Activated T-helper 17 cell treated with anti-CD3 and anti-CD28 coated beads, Interleukin-2, amount 50 U/mL, for 72 hours (primary cell): Measurements from ENCODE around the gene GRP. TPM values are rescaled to one million over a fixed set of nuclear protein-coding genes. Genes with fewer than 3 reads are reported as not detected.

Experiments used
- ATAC-seq: fragments of 150-1000 bp; cut with Tn5 transposase; replicated peaks from 2 replicates; pipeline ENCODE4 v1.10.0; 2021; ENCODE audit warnings: mild to moderate bottlenecking, moderate library complexity
- H3K27ac Mint-ChIP-seq: one replicate; pipeline ENCODE4 v1.8.0; 2022; ENCODE audit warnings: mixed read lengths
- H3K27me3 Mint-ChIP-seq: one replicate; pipeline ENCODE4 v1.8.0; 2022; ENCODE audit warnings: mixed read lengths
- H3K36me3 Mint-ChIP-seq: one replicate; pipeline ENCODE4 v1.8.0; 2022; ENCODE audit warnings: low read depth, mild to moderate bottlenecking, mixed read lengths
- H3K4me1 Mint-ChIP-seq: one replicate; pipeline ENCODE4 v1.8.0; 2022; ENCODE audit warnings: mixed read lengths
- H3K4me3 Mint-ChIP-seq: one replicate; pipeline ENCODE4 v1.8.0; 2022; ENCODE audit warnings: mild to moderate bottlenecking, mixed read lengths
- H3K9me3 Mint-ChIP-seq: one replicate; pipeline ENCODE4 v1.8.0; 2022; ENCODE audit warnings: mixed read lengths
- total RNA-seq, 2 donors: library from RNA; stranded (reverse); gene quantifications; one replicate each; pipeline ENCODE4 v1.2.3, GENCODE V29; 2022

GRP gene
- total RNA-seq, 2 donors from 2014 or later: not detected

DNA sequence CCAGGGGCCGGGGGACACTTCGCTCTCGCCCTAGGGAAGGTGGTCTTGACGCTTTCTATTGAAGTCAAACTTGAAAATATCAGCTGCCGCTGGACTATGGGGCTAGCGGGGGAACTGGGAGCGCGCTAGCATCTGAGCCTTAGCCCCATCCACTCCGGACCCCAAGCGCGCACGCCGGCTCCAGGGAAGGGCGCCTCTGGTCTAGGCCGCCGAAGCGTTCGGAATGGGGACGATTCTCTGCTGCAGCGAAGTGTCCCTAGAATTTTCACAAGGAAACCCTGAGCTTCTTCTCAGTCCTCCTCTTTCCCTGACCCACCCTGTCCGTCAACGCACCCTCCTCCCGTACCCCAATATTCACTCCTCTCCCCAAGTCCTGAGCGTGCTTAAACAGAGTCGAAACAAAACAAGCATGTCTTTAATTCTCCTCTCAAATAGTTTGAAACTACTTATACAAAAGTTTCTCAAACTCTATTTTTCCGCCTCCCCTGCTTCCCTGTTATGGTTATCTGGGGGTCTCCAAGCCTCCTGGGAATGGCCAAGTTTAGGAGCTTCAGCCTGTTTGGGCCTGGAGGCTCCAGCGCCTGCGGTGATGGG is 48.3 kb downstream of the GRP start:
- Mint-ChIP-seq H3K27me3 (peaks cover 59% of the 10 kb centered on the region), H3K4me3 (peak overlapping the region; percentile 29), H3K27ac (no peak overlapping the region), H3K9me3 (no peaks in the 10 kb centered on the region), H3K4me1 (peaks cover 14% of the 10 kb centered on the region), H3K36me3 (peaks cover 5% of the 10 kb centered on the region)
- ATAC-seq: no peak

DNA sequence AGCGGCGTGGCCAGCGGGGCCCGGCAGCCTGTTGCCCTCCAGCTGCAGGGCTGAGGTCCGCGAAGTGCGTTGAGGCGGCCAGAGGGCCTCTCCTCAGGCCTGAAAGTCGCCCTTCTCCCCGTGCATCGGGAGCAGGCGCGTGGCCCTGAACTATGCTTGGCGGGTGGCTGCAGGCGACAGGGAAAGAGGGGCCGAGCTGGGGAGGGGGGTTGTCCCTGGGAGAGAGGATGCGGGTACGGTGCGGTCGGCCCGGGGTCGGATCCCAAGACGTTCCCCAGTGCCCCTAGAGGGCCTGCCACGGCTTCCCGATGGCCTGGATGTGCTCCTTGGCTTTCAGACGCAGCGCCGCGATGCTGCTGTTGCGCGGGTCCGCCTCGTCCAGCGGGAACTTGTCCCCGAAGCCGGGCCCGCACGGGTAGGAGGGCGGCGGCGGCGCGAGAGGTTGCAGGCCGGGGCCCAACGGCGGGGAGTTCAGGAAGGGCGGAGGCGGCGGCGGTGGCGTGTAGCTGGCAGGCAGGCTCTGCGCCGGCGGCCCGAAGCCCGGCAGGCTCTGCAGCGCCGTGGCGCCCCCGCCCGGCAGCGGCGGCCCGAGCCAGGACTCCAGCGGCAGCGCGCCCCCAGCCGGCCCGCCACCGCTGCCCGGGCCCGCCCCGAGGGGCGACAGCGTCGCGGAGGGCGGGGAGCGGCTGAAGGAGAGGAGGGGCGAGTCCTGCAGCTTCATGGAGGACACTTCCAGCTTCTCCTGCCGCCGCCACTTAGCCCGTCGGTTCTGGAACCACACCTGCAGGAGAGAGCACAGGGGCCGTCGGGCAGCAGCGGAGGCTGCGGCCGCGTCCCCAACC is 49.0 kb downstream of the GRP start:
- H3K9me3 Mint-ChIP-seq: no peaks in the 10 kb centered on the region
- peak; percentile 74 for ATAC-seq
- H3K27me3 Mint-ChIP-seq: peaks cover 57% of the 10 kb centered on the region
- no peak overlapping the region for H3K27ac Mint-ChIP-seq
- peaks cover 5% of the 10 kb centered on the region for H3K36me3 Mint-ChIP-seq
- peak overlapping the region; percentile 64 for H3K4me3 Mint-ChIP-seq
- peaks cover 11% of the 10 kb centered on the region for H3K4me1 Mint-ChIP-seq

DNA sequence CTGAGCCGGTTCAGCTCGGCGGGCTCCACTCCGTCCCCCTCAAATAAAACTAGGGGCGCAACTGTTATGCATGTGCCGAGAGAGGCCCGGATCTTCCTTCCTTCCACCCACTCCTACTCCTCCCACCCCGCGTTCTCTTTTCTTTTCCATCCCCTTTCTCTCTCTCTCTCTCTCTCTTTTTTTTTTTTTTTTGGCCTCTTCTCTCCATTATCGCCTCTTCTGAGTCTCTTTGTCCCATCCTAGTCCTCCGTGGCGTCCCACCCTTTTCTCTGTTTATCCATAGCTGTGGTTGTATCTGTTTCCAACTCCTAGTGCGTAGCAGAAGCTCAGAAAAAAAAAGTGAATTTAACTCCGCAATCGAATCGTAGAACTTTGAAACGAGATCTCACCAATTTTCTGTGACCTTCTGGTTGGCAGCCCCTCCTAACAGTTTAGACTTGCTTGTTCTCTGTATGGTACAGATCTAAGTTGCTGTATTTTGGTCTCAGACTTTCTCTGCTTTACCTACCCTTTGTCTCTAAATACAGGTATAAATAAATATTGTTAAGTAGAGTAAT is 49.7 kb downstream of the GRP start:
- peaks cover 11% of the 10 kb centered on the region for H3K4me1 Mint-ChIP-seq
- peaks cover 8% of the 10 kb centered on the region for H3K36me3 Mint-ChIP-seq
- peak overlapping the region; percentile 64 for H3K4me3 Mint-ChIP-seq
- no peaks in the 10 kb centered on the region for H3K9me3 Mint-ChIP-seq
- H3K27me3 Mint-ChIP-seq: peaks cover 61% of the 10 kb centered on the region
- no peak for ATAC-seq
- no peak overlapping the region for H3K27ac Mint-ChIP-seq

DNA sequence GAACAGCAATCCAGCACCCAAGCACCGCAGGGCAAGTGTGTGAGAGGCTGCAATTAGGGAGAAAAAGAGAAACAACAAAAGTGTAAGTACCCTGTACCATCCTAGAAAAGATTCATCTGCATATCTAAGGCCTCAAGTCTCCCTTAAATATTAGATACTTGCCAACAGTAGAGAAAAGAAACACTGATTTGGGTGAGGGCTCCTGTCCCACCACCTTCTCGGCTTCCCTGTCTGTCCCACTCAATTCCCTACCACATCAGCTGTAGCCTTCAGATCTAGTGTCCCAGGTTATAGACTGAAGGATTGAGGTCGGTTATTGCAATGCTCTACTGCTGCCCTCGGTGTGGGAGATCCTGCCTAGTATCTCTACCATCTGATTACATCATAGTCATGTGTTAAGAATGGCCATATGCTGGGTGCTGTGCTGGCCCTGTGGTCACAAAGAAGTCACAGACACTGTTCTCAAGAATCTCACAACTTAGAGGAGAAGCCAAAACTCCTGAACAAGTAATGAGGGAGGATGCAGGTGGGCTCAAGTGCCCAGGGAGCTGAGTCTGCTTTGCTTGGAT is 50.8 kb downstream of the GRP start:
- Mint-ChIP-seq H3K4me1 (peaks cover 11% of the 10 kb centered on the region), H3K4me3 (no peak overlapping the region), H3K27ac (no peak overlapping the region), H3K36me3 (peaks cover 10% of the 10 kb centered on the region), H3K9me3 (no peaks in the 10 kb centered on the region), H3K27me3 (peaks cover 70% of the 10 kb centered on the region)
- no peak for ATAC-seq

DNA sequence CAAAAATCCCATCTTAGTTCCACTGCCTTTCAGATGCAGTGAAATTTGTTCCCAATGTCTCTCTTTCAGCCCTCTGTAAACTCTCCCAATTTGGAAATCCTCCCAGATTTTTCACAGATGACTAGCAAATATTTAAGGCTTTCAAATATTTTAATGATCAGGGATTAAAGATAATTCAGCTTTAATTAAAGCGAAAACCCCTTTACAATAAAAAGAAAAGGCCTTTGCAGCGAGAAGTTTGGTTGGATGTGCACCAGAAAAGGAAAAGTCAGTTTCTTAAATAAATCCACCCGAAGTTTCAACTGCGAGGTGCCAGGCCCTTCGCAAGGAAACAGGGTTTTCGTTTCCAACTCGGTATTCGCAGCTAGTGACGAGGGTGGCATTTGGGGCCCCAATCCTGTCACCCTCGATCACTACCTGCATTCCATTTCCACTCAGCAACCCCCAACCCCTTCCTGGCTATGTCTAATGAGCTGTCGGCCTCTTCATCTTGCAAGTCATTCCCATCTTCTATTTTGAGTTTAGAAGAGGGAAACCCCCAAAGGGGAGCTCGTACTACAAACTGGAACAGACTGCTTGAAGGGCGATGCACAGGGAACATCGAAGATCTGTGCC is 51.8 kb downstream of the GRP start:
- no peak overlapping the region for H3K27ac Mint-ChIP-seq
- peaks cover 10% of the 10 kb centered on the region for H3K36me3 Mint-ChIP-seq
- H3K4me3 Mint-ChIP-seq: peak overlapping the region; percentile 23
- peaks cover 11% of the 10 kb centered on the region for H3K4me1 Mint-ChIP-seq
- ATAC-seq: no peak
- peaks cover 70% of the 10 kb centered on the region for H3K27me3 Mint-ChIP-seq
- H3K9me3 Mint-ChIP-seq: no peaks in the 10 kb centered on the region

DNA sequence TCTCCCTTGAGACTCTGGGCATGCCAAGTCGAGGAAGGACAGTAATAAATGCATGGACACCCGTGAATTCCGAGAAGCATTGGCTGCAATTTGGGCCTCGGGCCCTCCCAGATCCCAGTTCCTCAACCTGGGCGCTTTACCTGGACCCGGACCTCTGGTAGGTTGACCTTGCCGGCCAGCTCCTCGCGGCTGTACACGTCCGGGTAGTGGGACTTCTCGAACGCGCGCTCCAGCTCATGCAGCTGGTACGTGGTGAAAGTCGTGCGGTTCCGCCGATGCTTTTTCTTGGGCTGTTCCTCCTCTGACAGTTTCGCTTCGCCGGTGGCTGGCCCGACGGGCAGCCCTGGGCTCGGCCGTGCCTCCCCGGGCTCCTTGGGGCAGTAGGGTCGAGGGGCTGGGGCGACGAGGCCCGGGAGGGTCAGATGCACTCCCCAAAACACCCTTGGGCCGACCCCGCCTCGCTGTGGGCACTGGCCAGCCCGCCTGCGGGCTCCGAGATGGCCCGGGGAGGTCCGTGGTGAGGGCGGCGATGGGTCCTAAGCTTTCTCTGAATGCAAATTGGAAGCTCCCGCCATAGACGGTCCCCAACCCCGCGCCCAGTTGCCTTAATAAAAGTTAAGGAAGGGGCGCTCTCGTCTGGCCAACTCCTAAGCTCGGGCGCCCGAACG is 52.4 kb downstream of the GRP start:
- peaks cover 72% of the 10 kb centered on the region for H3K27me3 Mint-ChIP-seq
- no peaks in the 10 kb centered on the region for H3K9me3 Mint-ChIP-seq
- peaks cover 10% of the 10 kb centered on the region for H3K36me3 Mint-ChIP-seq
- H3K4me1 Mint-ChIP-seq: peaks cover 11% of the 10 kb centered on the region
- no peak overlapping the region for H3K27ac Mint-ChIP-seq
- H3K4me3 Mint-ChIP-seq: peak overlapping the region; percentile 23
- ATAC-seq: no peak

DNA sequence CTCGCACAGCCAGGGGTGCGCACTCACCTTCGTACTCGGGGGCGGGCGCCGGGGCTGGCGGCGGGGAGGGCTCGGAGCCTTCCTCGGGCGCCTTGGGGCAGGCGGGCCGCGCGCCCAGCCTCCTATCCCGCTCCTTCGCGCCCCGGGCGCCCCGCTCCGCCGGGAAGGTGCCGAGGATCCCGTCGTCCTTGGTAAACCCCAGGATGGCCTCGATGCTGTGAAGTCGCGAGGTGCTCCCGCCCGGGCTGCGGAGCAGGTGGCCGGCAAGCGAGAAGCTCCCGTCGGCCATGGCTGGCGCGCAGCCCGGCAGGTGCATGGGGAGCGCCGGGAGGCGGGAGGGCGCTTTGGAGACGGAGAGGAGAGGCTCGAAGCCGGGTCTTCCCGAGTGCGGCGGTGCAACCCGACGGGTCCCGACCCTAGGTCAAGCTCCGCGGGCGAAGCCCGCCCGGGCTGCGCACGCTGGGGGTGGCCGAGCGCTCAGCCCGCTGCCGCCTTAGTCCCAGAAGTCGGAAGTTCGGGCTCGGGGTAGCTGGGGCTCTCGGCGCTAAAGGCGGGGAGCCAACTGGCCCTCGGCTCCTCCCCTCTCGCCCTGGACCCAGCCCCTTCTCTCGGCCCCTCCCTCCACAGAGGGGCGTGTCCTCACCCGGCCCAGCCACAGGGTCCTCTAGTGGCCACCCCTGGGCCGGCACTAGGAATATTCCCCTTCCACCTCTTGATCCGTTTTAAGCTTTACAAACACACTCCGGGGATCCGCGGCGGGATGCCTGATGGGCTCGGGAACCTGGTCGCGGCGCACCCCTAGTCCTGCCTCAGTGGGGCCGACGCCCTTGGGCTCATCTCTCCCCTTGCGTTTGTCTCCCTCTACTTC is 53.2 kb downstream of the GRP start, which contains the start of gene RAX:
Gene RAX (minus strand): TSS at position 564 of the 868 bp plus-strand sequence. CDS start 248 bp downstream, at position 316.
- Mint-ChIP-seq H3K4me1 (peaks cover 9% of the 10 kb centered on the region), H3K4me3 (peak within 1 kb of the TSS; percentile 39), H3K36me3 (peaks cover 10% of the 10 kb centered on the region), H3K27me3 (peaks cover 74% of the 10 kb centered on the region), H3K9me3 (no peaks in the 10 kb centered on the region), H3K27ac (no peak within 1 kb of the TSS)
- peak; percentile 35 for ATAC-seq

DNA sequence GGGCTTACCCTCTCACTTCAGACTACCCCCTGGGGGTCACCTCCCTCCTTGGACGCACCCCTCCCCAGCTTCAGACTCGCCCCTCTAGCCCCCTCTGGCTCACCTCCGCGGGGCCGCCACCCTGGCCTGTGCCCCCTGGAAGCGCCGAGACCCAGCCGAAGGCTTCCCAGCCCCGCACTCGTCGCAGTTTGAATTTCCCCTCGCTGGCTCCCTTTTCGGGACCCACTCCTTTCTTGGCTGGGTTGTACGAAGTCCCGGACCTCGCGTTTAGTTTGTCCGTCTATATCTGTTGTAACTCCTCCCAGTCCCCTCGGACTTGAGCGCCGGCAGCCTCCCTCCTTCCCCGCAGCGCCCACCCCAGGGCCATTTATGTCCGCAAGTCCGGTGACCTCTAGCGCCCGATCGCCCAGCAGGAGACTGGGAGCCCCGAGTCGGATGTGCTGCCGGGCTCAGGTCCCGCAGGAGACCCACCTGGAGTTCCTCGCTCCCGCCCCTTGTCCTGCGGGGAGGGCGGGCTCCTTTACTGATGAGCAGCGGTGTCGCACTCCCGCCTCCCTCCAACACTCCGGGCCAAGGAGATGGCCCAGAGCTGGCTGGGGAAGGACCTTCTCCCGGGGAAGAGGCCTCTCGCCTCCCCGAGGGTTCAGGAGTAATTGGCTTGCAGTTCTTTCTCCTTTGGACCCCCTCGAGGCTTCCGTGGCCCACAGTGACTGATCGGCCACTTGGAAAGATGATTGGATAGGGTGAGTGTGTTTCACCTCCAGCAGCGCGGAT is 54.0 kb downstream of the GRP start:
- H3K27ac Mint-ChIP-seq: no peak overlapping the region
- no peaks in the 10 kb centered on the region for H3K9me3 Mint-ChIP-seq
- peaks cover 74% of the 10 kb centered on the region for H3K27me3 Mint-ChIP-seq
- peaks cover 10% of the 10 kb centered on the region for H3K36me3 Mint-ChIP-seq
- peaks cover 5% of the 10 kb centered on the region for H3K4me1 Mint-ChIP-seq
- H3K4me3 Mint-ChIP-seq: peak overlapping the region; percentile 39
- no peak for ATAC-seq

DNA sequence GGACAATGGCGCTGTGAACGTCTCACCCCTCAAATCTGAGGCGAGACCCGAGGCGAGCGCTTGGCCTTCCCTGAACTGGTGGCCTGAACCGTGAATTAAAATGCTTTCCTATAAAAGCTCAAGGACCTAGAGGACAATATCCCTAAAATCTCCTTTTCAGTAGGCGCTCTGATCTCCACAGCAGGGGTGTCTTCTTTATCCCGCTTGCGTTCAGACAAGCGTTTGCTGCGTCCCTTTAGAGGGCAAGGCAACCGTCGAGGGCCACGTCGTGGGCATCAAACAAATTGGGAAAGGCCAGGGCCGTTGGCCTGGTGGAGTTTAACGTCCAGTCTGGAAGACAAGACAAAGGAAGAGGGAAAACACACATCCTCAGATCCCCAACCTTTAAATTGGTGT is 54.6 kb downstream of the GRP start:
- H3K27me3 Mint-ChIP-seq: peaks cover 75% of the 10 kb centered on the region
- H3K4me1 Mint-ChIP-seq: peaks cover 4% of the 10 kb centered on the region
- H3K4me3 Mint-ChIP-seq: no peak overlapping the region

DNA sequence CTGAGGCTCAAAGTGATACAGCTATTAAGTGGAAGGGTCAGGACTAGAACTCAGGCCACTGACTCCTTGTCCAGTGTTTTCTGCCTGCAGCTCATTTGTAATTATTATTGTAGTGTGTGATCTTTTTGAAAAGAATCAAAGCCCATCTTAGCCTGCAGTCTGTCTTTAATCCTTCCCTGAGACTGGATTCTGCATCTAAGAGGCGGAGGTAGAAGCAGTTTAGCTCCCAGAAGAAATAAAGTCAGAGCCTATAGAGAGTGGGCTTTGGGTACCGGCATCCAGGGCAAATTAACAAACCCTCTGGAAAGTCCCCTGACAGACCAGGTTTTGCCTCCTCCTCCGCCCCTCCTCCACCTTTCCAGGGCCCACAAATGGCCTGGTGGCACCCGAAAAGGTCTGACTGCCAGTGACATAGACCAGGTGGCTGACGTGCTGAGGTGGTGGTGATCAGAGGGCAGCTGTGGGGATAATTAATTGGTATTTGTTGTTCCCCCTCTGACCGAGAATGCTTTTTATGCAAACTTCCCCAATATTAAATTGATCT is 55.5 kb downstream of the GRP start:
- no peak overlapping the region for H3K27ac Mint-ChIP-seq
- no peak overlapping the region for H3K4me3 Mint-ChIP-seq
- peaks cover 5% of the 10 kb centered on the region for H3K36me3 Mint-ChIP-seq
- H3K4me1 Mint-ChIP-seq: no peaks in the 10 kb centered on the region
- no peak for ATAC-seq
- H3K27me3 Mint-ChIP-seq: peaks cover 71% of the 10 kb centered on the region
- no peaks in the 10 kb centered on the region for H3K9me3 Mint-ChIP-seq

More for the DNA sequence above, 54.6 kb downstream of the GRP start:
- Mint-ChIP-seq H3K36me3 (peaks cover 9% of the 10 kb centered on the region), H3K27ac (no peak overlapping the region), H3K9me3 (no peaks in the 10 kb centered on the region)
- ATAC-seq: no peak

DNA sequence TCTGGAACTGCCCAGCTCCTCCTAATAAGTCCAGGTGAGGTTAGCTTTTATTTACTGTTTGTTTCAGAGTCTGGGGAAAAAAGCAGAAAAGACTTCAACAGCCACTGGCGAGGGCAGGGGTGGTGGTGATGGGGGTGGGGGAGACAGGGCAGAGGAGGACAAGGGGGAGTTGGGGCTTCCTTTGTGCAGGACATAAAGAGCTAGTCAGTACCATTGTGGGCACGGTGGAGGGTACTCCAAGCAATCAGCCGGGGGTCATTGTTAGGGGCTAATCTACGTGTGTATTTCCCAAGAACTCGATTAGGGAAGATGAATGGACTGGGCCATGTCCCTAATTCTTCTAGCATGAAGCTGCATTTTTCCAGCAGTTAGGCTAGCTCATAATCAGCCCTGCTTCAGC is 56.1 kb downstream of the GRP start:
- peaks cover 69% of the 10 kb centered on the region for H3K27me3 Mint-ChIP-seq
- no peak for ATAC-seq
- no peak overlapping the region for H3K4me3 Mint-ChIP-seq
- H3K4me1 Mint-ChIP-seq: no peaks in the 10 kb centered on the region
- peaks cover 5% of the 10 kb centered on the region for H3K36me3 Mint-ChIP-seq
- no peaks in the 10 kb centered on the region for H3K9me3 Mint-ChIP-seq
- no peak overlapping the region for H3K27ac Mint-ChIP-seq

DNA sequence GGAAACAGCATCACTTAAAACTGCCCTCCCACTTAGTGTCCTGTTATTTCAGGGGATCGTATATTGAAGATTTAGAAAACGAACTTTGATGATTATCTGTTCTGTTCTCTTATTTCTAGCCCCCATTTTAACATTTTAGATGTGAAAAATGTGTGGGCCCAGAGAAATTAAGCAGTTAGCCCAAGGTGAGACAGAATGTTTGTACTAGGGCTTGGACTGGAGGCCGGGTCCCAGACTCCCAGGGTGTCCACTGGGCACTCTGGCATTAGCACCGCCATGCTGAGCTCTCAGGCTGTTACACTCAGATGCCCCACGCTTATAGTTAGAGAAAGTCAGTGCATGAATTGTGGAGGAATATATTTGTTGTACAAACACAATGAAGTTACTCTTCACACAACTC is 58.8 kb downstream of the GRP start:
- Mint-ChIP-seq H3K27me3 (peaks cover 69% of the 10 kb centered on the region), H3K27ac (no peak overlapping the region), H3K4me1 (no peaks in the 10 kb centered on the region), H3K36me3 (peaks cover 5% of the 10 kb centered on the region), H3K4me3 (no peak overlapping the region), H3K9me3 (no peaks in the 10 kb centered on the region)
- ATAC-seq: no peak
